ENCODE data around the gene XRCC6. TPM values are rescaled to one million over a fixed set of nuclear protein-coding genes. Genes with fewer than 3 reads are reported as not detected.
"Not testable (repeated sequence)": the region's sequence is repeated elsewhere in the genome, so short reads cannot be mapped to it uniquely, and the experiment has no call there.

The XRCC6 gene
- total RNA-seq (167 TPM), polyA plus RNA-seq (100 to 1,000 TPM; 413 to 484 (median 460) TPM)

DNA sequence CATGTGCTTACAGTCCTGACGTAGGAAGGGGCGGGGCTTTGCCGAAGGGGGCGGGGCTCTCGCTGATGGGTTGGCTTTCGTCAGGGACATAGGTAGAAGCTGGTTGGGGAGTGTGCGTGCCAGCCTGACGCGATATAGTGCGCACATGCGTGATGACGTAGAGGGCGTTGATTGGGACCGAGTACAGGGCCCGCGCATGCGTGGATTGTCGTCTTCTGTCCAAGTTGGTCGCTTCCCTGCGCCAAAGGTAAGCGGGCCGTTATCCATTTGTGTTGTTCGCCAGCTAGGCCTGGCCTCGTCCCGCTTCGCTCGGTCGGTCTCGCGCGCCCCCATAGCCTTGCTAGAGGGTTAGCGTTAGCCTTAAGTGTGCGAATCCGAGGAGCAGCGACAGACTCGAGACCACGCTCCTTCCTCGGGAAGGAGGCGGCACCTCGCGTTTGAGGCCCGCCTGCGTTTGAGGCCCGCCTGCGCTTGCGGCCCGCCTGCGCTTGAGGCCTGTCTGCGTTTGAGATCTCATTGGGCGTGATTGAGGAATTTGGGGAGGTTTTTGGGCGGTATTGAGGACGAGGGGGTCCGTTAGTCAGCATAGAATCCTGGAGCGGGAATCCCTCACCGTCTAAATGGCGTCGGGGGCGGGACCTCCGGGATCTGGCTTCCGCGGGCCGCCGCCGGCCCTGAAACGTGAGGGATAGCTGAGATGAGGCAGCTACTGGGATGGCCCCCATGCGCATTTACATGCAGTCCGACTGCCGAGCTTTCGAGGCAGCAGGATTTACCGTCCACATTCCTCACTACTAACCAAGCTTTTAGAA is at the start of gene XRCC6:
TSS of gene XRCC6 (plus strand) at position 197 of the 812 bp plus-strand sequence. CDS start 710 bp downstream, outside the sequence.
- Mint-ChIP-seq H3K4me3 (peak within 1 kb of the TSS; percentile 97 to 100 (median 98)), H3K27ac (peak within 1 kb of the TSS; percentile 90 to 100 (median 100)), H3K36me3 (peaks cover 12% of the 10 kb centered on the region), H3K27me3 (no peaks in the 10 kb centered on the region), H3K4me1 (peaks cover 17 to 67% (median 39%) of the 10 kb centered on the region in 4 donors), H3K9me3 (peaks cover 0 to 2% (median 0%) of the 10 kb centered on the region in 7 donors)
- H3K4me1 ChIP-seq (ENCODE audit: control insufficient read depth, insufficient read depth, low read length, poor library complexity, severe bottlenecking) = peaks cover 32% of the 10 kb centered on the region
- H3K27me3 ChIP-seq (ENCODE audit: control insufficient read depth, insufficient read depth, low read length) = no peaks in the 10 kb centered on the region
- peaks cover 20% of the 10 kb centered on the region for H3K36me3 ChIP-seq (ENCODE audit: control insufficient read depth, insufficient read depth, low read length)
- peak; percentile 91 for ATAC-seq (ENCODE audit: low read depth in 2 of 2)
- peak within 1 kb of the TSS; percentile 100 for H3K27ac ChIP-seq (ENCODE audit: insufficient read depth, low read length, poor library complexity, severe bottlenecking)
- H3K9me3 ChIP-seq (ENCODE audit: control insufficient read depth in 2 of 2, low read length in 2 of 2) = no peaks in the 10 kb centered on the region
- H3K4me3 ChIP-seq (ENCODE audit: low read depth, low read length) = peak within 1 kb of the TSS; percentile 92
- peak; percentile 99 to 100 (median 100) for DNase-seq

DNA sequence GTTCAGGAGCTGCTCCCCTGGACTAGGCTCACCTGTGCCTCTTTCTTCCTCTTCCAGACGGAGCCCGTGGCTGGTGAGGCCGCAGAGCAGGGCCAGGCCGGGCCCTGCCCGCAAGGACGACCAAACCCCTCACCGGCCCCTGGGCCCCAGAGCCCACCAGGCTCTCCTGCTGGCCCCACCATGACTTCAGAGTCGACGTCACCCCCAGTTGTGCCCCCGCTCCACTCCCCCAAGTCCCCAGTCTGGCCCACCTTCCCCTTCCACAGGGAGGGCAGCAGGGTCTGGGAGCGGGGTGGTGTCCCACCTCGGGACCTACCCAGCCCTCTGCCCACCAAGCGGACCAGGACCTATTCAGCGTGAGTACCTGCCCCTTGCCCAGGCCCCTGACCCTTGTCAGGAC is 49.3 kb upstream of the XRCC6 start:
- Mint-ChIP-seq H3K27me3 (peaks cover 9% of the 10 kb centered on the region), H3K4me1 (no peaks in the 10 kb centered on the region)

GRCh38 chr22:41572305-41572704 is 48.8 kb upstream of the XRCC6 start:
- not testable (repeated sequence) for H3K36me3 Mint-ChIP-seq; ATAC-seq (ENCODE audit: low read depth in 2 of 2)

More for the DNA sequence above, 49.3 kb upstream of the XRCC6 start:
- Mint-ChIP-seq H3K9me3 (peaks cover 0 to 1% (median 0%) of the 10 kb centered on the region in 7 donors), H3K4me3 (no peak overlapping the region), H3K27ac (no peak overlapping the region), H3K36me3 (peaks cover 3% of the 10 kb centered on the region)
- ATAC-seq (ENCODE audit: low read depth in 2 of 2) (no peak), DNase-seq (no peak)
- Histone ChIP-seq H3K4me3 (ENCODE audit: low read depth, low read length) (no peak overlapping the region), H3K4me1 (ENCODE audit: control insufficient read depth, insufficient read depth, low read length, poor library complexity, severe bottlenecking) (no peaks in the 10 kb centered on the region), H3K9me3 (ENCODE audit: control insufficient read depth in 2 of 2, low read length in 2 of 2) (no peaks in the 10 kb centered on the region), H3K27ac (ENCODE audit: insufficient read depth, low read length, poor library complexity, severe bottlenecking) (no peak overlapping the region), H3K27me3 (ENCODE audit: control insufficient read depth, insufficient read depth, low read length) (no peaks in the 10 kb centered on the region), H3K36me3 (ENCODE audit: control insufficient read depth, insufficient read depth, low read length) (peaks cover 1% of the 10 kb centered on the region)

GRCh38 chr22:41573677-41574076 is 47.4 kb upstream of the XRCC6 start:
- peaks cover 19% of the 10 kb centered on the region for H3K36me3 ChIP-seq (ENCODE audit: control insufficient read depth, insufficient read depth, low read length)
- ATAC-seq (ENCODE audit: low read depth in 2 of 2) (no peak), DNase-seq (no peak)
- Mint-ChIP-seq H3K27me3 (no peaks in the 10 kb centered on the region), H3K36me3 (peaks cover 12% of the 10 kb centered on the region), H3K27ac (no peak overlapping the region), H3K4me1 (no peaks in the 10 kb centered on the region), H3K9me3 (peaks cover 0 to 1% (median 0%) of the 10 kb centered on the region in 7 donors), H3K4me3 (no peak overlapping the region)
- no peaks in the 10 kb centered on the region for H3K27me3 ChIP-seq (ENCODE audit: control insufficient read depth, insufficient read depth, low read length)
- H3K4me3 ChIP-seq (ENCODE audit: low read depth, low read length) = no peak overlapping the region
- H3K9me3 ChIP-seq (ENCODE audit: control insufficient read depth in 2 of 2, low read length in 2 of 2) = no peaks in the 10 kb centered on the region
- no peaks in the 10 kb centered on the region for H3K4me1 ChIP-seq (ENCODE audit: control insufficient read depth, insufficient read depth, low read length, poor library complexity, severe bottlenecking)
- H3K27ac ChIP-seq (ENCODE audit: insufficient read depth, low read length, poor library complexity, severe bottlenecking) = no peak overlapping the region

More at GRCh38 chr22:41572305-41572704, 48.8 kb upstream of the XRCC6 start:
- not testable (repeated sequence) for H3K27ac ChIP-seq (ENCODE audit: insufficient read depth, low read length, poor library complexity, severe bottlenecking); DNase-seq; H3K27me3 ChIP-seq (ENCODE audit: control insufficient read depth, insufficient read depth, low read length); H3K4me1 ChIP-seq (ENCODE audit: control insufficient read depth, insufficient read depth, low read length, poor library complexity, severe bottlenecking); H3K4me3 ChIP-seq (ENCODE audit: low read depth, low read length); H3K9me3 ChIP-seq (ENCODE audit: control insufficient read depth in 2 of 2, low read length in 2 of 2); H3K36me3 ChIP-seq (ENCODE audit: control insufficient read depth, insufficient read depth, low read length); H3K9me3 Mint-ChIP-seq; H3K27me3 Mint-ChIP-seq; H3K27ac Mint-ChIP-seq; H3K4me1 Mint-ChIP-seq; H3K4me3 Mint-ChIP-seq

DNA sequence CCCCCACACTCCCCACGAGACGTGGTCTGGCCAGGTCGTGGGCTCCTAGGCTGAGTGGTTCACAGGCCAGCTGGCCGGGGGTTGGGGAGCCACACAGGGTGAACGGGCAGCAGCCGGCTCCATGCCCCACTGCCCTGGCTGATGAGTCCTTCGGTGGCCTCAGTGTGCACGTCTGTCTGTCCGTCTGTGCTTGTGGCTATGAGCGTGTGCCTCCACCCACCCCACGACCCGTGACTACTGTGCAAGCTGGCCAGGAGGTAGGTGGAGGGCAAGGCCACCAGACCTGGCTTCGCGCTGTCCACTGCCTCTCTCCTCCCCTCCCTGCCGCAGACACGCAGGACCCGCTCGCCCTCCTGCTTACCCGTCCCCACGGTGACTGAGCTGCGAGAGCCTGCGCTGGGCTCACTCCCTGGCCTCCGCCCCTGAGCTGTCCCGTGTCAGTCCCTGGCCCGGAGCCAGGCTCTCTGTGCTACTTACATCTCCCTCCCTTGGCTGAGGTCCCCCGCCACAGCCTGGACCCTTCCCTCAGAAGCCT is 46.2 kb upstream of the XRCC6 start:
- ATAC-seq (ENCODE audit: low read depth in 2 of 2) (no peak), DNase-seq (no peak)
- no peak overlapping the region for H3K27ac ChIP-seq (ENCODE audit: insufficient read depth, low read length, poor library complexity, severe bottlenecking)
- H3K27me3 ChIP-seq (ENCODE audit: control insufficient read depth, insufficient read depth, low read length) = no peaks in the 10 kb centered on the region
- no peaks in the 10 kb centered on the region for H3K4me1 ChIP-seq (ENCODE audit: control insufficient read depth, insufficient read depth, low read length, poor library complexity, severe bottlenecking)
- peaks cover 15% of the 10 kb centered on the region for H3K36me3 Mint-ChIP-seq
- H3K9me3 ChIP-seq (ENCODE audit: control insufficient read depth in 2 of 2, low read length in 2 of 2) = no peaks in the 10 kb centered on the region
- peaks cover 23% of the 10 kb centered on the region for H3K36me3 ChIP-seq (ENCODE audit: control insufficient read depth, insufficient read depth, low read length)
- H3K4me3 ChIP-seq (ENCODE audit: low read depth, low read length) = no peak overlapping the region
- H3K4me3 Mint-ChIP-seq = no peak overlapping the region
- H3K27ac Mint-ChIP-seq = no peak overlapping the region
- H3K27me3 Mint-ChIP-seq = no peaks in the 10 kb centered on the region
- H3K4me1 Mint-ChIP-seq = no peaks in the 10 kb centered on the region
- peaks cover 0 to 1% (median 0%) of the 10 kb centered on the region in 7 donors for H3K9me3 Mint-ChIP-seq

DNA sequence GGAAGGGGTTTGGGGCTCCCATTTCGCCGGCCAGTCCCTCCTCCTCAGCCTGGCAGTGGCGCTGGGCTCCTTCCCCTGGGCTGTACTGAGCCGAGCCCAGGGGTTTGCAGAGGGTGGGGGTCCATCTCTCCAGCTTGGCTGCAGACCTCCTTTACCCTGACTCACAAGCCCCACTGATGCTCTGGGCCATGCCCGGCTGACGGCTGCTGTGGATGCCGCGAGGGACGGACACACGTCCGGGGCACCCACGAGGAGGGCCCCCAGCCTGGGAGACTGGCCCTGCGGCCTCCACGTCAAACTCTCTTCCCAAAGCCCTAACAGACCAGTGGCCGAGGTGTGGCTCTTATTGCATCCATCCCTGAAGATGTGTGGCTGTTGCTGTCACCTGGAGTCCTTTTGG is 45.6 kb upstream of the XRCC6 start:
- DNase-seq (no peak), ATAC-seq (ENCODE audit: low read depth in 2 of 2) (no peak)
- Mint-ChIP-seq H3K36me3 (peaks cover 18% of the 10 kb centered on the region), H3K4me3 (no peak overlapping the region), H3K4me1 (no peaks in the 10 kb centered on the region), H3K27me3 (no peaks in the 10 kb centered on the region), H3K27ac (no peak overlapping the region), H3K9me3 (peaks cover 0 to 1% (median 0%) of the 10 kb centered on the region in 7 donors)
- H3K36me3 ChIP-seq (ENCODE audit: control insufficient read depth, insufficient read depth, low read length) = peaks cover 28% of the 10 kb centered on the region
- no peak overlapping the region for H3K27ac ChIP-seq (ENCODE audit: insufficient read depth, low read length, poor library complexity, severe bottlenecking)
- H3K4me3 ChIP-seq (ENCODE audit: low read depth, low read length) = no peak overlapping the region
- H3K4me1 ChIP-seq (ENCODE audit: control insufficient read depth, insufficient read depth, low read length, poor library complexity, severe bottlenecking) = no peaks in the 10 kb centered on the region
- no peaks in the 10 kb centered on the region for H3K9me3 ChIP-seq (ENCODE audit: control insufficient read depth in 2 of 2, low read length in 2 of 2)
- no peaks in the 10 kb centered on the region for H3K27me3 ChIP-seq (ENCODE audit: control insufficient read depth, insufficient read depth, low read length)

- DNase-seq = peak in 2 of 3 donors; percentile 22 to 63
- Mint-ChIP-seq H3K4me1 (no peaks in the 10 kb centered on the region), H3K27me3 (no peaks in the 10 kb centered on the region), H3K36me3 (peaks cover 18% of the 10 kb centered on the region), H3K4me3 (no peak overlapping the region), H3K27ac (no peak overlapping the region), H3K9me3 (peaks cover 0 to 1% (median 0%) of the 10 kb centered on the region in 7 donors)
- Histone ChIP-seq H3K27me3 (ENCODE audit: control insufficient read depth, insufficient read depth, low read length) (no peaks in the 10 kb centered on the region), H3K4me1 (ENCODE audit: control insufficient read depth, insufficient read depth, low read length, poor library complexity, severe bottlenecking) (no peaks in the 10 kb centered on the region), H3K4me3 (ENCODE audit: low read depth, low read length) (no peak overlapping the region), H3K27ac (ENCODE audit: insufficient read depth, low read length, poor library complexity, severe bottlenecking) (no peak overlapping the region), H3K9me3 (ENCODE audit: control insufficient read depth in 2 of 2, low read length in 2 of 2) (no peaks in the 10 kb centered on the region), H3K36me3 (ENCODE audit: control insufficient read depth, insufficient read depth, low read length) (peaks cover 31% of the 10 kb centered on the region)
- ATAC-seq (ENCODE audit: low read depth in 2 of 2) = peak in 1 of 2 donors; percentile 38
Measured at GRCh38 chr22:41576877-41577276, 44.2 kb upstream of the XRCC6 start.
